Measurements from ENCODE around the gene PLOD2.

The PLOD2 gene

GRCh38 chr3:146160964-146161662 lies at the start of gene PLOD2:
TSS of gene PLOD2 (minus strand) at chr3:146161184. CDS start at chr3:146160989, 195 bp downstream.
- DNase-seq (ENCODE audit: low read depth) = peak; percentile 94

DNA sequence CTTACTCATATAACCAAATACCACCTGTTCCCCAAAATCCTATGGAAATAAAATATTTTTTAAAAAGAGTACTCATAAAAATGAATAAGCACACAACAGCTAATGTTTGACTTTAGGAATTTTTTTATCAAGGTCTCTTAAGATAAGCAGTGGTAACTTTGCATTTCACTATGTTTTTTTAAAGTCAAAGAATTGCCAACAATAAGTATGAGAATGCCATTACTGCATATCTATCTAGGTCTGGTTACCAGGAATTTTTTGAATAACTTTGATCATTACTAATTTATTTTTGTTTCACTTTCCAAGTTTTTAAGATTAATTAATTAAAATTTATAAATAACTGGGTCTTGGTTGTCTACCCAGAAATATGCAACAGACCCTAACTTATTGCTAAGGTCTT lies 48.4 kb upstream of the PLOD2 start:
- no peak for DNase-seq (ENCODE audit: low read depth)

DNA sequence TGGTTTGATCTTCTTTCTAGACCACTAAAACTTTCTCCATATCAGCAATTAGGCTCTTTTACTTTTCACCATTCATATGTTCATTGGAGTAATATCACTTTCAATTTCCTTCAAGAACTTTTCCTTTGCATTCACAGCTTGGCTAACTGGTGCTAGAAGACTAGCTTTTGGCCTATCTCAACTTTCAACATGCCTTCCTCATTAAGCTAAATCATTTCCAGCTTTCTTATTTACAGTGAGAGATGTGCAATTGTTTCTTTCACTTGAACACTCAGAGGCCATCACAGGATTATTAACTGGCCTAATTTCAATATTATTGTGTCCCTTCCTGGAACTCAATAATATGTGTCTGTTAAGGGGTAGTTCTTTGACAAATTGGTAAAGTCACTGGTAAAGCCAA lies 42.8 kb upstream of the PLOD2 start:
- no peak for DNase-seq (ENCODE audit: low read depth)

- no peak for DNase-seq (ENCODE audit: low read depth)
Observed at GRCh38 chr3:146200461-146201220, 39.7 kb upstream of the PLOD2 start.

DNA sequence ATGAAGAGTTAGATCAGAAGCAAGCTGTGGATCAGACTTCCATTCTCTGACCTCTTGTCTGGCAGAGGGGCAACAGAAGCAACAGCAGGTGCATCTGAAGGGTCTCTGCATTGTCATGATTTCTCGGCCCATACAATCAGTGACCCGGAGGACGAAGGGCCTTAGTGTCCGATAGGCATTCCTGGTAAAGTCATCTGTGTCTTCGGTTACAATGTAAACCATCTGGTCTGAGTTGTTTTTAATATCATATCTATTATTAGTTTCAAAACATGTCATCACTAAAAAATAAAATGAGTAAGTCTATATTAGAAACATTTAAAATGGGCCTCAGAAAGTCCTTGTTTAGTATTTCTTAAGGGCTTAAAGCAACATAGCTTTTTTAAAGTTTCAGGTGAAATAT lies 38.8 kb upstream of the PLOD2 start:
- DNase-seq (ENCODE audit: low read depth) = no peak

DNA sequence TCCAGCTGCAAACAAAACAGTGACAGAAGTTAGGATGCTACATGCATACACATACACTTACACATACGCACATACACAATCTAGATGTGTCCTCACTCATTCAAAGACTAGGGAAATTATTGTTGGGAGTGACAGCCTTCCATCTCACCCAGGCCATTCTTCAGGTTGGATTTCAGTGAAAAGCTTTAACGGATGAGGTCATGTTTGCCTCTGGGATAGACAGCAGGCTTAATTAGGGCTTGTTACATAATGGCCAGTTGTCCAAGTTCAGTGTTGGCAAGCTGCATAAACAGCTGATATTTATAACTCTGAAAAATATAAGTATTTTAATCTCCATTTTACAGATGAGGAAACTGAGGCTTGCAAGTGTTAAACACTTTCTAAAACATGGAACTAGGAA lies 35.8 kb upstream of the PLOD2 start:
- DNase-seq (ENCODE audit: low read depth) = no peak

- no peak for DNase-seq (ENCODE audit: low read depth)
Observed at GRCh38 chr3:146195605-146196004, 34.6 kb upstream of the PLOD2 start.

DNA sequence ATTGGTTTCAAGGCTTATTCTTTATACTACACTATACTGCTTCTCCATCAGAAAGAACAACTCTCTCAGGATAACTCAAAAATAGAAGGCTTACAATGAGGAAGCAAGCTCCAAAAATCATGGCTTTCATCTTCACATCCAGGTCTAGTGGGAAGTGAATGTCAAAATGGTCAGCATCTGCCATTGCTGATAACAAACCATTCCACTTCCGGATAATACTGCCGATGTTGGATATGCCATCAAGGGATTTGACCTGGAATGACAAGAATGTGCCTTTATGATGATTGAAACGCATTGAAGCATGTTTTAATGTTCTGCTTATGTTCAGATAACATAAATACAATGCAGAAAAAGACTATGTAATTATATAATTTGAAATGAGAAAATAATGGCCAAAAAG lies 34.0 kb upstream of the PLOD2 start:
- DNase-seq (ENCODE audit: low read depth) = no peak

- no peak for DNase-seq (ENCODE audit: low read depth)
Observed at GRCh38 chr3:146191051-146191450, 30.1 kb upstream of the PLOD2 start.

DNA sequence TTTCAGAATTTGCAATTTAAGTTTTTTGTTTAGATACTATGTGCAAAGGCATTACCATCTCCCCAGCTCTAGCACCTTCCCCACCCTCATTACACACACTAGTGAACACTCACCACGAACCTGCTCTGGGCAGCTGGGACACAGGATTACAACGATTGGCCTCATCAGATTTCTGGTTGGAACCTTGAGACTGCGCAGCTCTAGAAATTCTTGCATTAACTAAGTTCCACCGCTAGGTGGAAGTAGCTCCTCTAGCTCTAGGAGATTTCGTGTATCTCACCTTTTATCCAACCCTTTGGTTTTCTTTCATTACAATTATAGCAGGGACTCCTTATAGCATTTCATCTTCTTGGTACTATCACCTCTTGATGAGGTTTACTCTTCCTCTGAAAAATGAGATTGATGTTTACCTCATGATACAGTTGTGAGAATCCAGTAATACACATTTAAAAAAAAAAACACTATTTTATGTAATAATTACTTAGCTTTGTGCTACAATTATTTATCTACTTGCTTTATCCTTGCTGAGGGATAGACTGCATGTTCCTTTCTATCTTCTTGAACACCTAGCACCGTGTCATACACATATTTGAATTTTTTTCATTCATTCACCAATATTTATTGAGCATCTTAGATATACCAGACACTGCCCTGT lies 28.7 kb upstream of the PLOD2 start:
- DNase-seq (ENCODE audit: low read depth) = peak; percentile 61

- DNase-seq (ENCODE audit: low read depth) = no peak
Observed at GRCh38 chr3:146187334-146187950, 26.5 kb upstream of the PLOD2 start.

DNA sequence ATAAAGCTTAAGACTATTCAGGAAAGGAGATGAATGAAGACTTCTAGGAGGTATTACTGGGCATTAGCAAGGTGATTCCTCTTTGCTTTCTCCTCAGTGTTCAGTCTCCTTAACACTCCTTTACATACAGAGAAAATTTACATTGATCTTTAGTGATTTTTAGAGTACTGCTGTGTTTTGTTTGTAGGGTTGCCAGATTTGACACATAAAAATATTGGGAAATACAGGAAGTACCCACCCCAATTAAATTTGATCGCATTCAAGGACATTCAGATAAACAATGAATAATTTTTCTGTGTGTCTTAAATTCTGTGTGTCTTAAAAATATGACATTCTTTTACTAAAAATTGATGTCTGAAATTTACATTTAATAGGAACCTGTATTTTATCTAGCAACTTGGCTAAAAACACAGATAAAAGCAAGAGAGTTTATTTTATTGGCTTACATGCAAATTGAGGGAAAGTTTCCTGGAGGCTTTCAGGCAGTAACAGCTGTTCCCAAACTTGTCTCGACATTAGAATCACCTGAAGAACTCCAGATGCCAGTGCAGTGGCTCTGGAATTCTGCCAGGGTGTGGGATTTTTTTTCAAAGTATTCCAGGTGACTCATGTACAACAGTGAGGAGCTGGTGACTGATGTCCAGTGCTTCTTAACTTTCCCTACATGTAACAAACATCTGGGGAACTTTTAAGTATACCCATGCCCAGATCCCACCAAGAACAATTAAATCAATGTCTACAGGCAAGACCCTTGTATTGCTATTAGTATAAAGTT lies 23.4 kb upstream of the PLOD2 start:
- no peak for DNase-seq (ENCODE audit: low read depth)

DNA sequence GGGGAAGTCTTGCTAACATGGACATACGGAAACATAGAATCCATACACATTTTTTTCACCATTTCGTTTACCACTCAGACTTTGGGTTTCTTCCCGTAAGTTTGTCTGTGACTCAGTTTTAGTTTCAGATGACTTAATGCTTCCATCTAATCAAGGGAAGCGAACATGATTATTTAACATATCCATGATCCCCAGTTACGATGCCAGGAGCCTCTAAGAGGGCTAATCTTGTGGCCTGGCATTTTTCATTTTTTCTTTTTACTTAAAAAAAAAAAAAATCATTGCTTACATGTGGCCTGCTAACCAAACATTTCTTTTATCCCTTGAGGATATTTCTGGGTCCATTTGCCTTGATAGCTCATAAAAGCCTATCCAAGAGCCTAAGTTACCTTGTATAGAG lies 20.2 kb upstream of the PLOD2 start:
- DNase-seq (ENCODE audit: low read depth) = no peak

DNA sequence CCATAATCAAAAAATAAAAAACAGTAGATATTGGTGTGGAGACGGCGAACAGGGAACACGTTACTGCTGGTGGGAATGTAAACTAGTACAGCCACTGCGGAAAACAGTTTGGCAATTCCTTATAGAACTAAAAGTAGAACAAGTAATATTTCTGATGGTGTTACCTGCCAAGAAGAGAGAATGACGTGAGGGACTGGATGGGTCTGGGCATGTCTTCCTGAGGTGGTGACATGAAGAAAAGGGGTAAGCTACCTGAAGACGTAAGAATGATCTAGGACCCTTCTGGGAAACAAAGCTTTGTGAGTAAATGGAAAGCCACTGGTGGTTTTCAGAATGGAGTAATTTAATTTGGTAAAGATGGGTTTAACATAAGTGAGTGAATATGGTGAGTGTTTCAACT lies 19.4 kb upstream of the PLOD2 start:
- DNase-seq (ENCODE audit: low read depth) = no peak

DNA sequence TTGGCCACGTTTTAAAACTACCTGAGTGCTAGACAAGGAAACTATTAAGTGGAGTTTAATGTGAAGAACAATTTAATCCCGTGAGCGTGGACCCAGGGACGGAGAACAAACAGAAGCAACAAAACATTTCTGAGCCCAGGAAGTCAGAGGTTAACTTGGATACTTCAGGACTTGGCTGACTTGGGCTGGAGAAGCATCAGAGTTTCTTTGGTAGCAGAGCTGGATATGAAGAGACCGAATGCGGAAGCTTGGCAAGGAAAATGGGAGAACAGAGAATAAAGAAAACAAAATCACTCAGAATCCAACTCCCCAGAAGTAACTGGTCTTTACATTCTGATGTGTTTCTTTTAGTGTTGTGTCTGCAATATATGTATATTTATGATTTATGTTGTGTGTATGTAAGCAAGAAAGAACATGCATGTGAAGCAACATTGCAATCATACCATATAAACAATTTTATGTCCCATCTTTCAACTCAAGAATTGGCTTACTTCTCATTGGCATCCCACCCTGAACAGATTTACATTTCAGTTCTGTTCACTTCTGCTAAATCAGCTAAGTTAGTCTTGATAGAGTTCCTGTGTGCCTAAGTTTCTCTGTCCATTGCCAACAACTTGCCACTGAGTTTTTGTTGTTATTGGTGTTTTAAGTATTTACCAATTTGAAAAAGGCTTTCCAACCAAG lies 17.2 kb upstream of the PLOD2 start:
- no peak for DNase-seq (ENCODE audit: low read depth)

GRCh38 chr3:146177519-146177918 lies 16.5 kb upstream of the PLOD2 start:
- no peak for DNase-seq (ENCODE audit: low read depth)

DNA sequence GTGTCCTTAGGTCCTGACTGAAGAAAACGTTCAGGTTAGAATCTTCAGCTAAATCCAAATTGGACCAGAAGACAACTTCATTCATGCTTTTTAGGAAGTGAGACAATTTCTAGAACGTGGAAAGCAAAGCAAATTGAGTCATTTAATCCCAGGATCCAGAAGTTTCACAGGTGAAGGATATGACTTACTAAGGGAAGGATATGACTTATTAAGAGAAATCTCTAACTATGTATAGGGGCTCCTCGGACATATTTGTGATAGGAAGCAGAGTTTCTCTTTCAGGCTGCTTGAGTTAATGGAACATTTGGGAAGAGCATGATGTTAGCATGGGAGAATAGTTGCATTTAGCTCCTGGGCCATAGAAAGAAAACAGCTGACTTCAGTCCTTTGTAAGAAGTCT lies 16.1 kb upstream of the PLOD2 start:
- DNase-seq (ENCODE audit: low read depth) = no peak

DNA sequence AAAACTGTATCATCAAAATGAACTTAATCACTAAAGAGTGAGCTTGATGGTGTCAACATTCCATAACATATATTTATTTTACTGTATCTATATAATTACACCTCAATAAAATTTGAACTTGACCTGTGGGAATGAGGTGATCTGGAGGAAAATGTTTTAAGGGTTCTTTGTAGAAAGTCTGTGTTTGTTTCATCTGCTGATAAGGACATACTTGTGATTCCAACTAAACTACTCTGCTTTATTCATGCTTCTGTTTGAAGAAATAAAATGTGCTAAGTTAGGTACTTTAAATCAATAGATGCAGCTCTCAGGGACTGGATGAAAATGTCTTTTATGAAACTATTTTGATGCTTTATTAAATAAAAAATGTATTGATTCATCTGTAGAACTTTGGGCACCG lies 11.6 kb upstream of the PLOD2 start:
- no peak for DNase-seq (ENCODE audit: low read depth)

DNA sequence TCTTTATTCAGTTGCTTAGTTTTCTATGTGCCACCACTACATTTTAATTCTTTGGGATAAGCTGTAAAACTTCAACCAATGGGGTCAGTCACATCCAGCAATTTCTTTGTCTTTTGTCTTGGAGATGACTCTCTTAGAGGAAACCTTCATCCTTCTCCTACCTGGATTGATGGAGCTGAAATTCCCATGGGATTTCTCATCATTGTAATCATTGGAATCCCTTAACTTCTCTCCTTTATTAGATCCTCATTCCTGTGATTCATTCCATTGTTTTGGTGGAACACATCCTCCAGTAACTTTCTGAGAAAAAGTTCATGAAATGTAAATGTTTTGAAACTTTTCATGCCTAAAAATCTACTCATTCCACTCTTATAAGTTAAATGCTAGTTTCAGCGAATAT lies 9.6 kb upstream of the PLOD2 start:
- DNase-seq (ENCODE audit: low read depth) = no peak

- no peak for DNase-seq (ENCODE audit: low read depth)
Observed at GRCh38 chr3:146169891-146170290, 8.9 kb upstream of the PLOD2 start.

- peak; percentile 65 for DNase-seq (ENCODE audit: low read depth)
Observed at GRCh38 chr3:146166826-146167225, 5.8 kb upstream of the PLOD2 start.
